GM23338 (cell line): ENCODE results near the gene LMLN. TPM values are rescaled to one million over a fixed set of nuclear protein-coding genes. Genes with fewer than 3 reads are reported as not detected.

ENCODE experiments used
- ATAC-seq: fragments of 200-7000 bp; cut with Tn5 transposase; 3 replicates; pipeline ENCODE4 v1.9.1; 2020
- DNase-seq: peaks from one replicate; pipeline ENCODE4 v3.0.0-alpha.2; 2015; ENCODE audit warnings: low spot score
- H2AFZ ChIP-seq: fragments of 200-600 bp; sonication (generic); 2 replicates; pipeline ENCODE4 v1.8.0; 2016; ENCODE audit warnings: antibody characterized with exemption, mild to moderate bottlenecking, moderate library complexity
- H3F3A ChIP-seq: fragments of 200-600 bp; sonication (generic); replicated peaks from 2 replicates; pipeline ENCODE4 v1.8.0; 2017; ENCODE audit warnings: antibody characterized with exemption, mixed run types, low read depth
- H3K27ac ChIP-seq: fragments of 200-600 bp; sonication (generic); 2 replicates; pipeline ENCODE4 v1.6.1; 2016; ENCODE audit warnings: low read depth
- H3K27me3 ChIP-seq: fragments of 200-600 bp; sonication (generic); 2 replicates; pipeline ENCODE4 v1.8.0; 2016; ENCODE audit warnings: mild to moderate bottlenecking, mixed run types, moderate library complexity; ENCODE audit not compliant: insufficient read depth
- H3K36me3 ChIP-seq: fragments of 200-600 bp; sonication (generic); 2 replicates; pipeline ENCODE4 v1.8.0; 2016; ENCODE audit warnings: mild to moderate bottlenecking; ENCODE audit not compliant: insufficient read depth
- H3K4me1 ChIP-seq: fragments of 200-600 bp; sonication (generic); 2 replicates; pipeline ENCODE4 v1.8.0; 2016; ENCODE audit warnings: mild to moderate bottlenecking, moderate library complexity; ENCODE audit not compliant: insufficient read depth
- H3K4me2 ChIP-seq: fragments of 200-600 bp; sonication (generic); 2 replicates; pipeline ENCODE4 v1.7.1; 2017; ENCODE audit warnings: mixed run types
- H3K4me3 ChIP-seq: fragments of 200-600 bp; sonication (generic); 2 replicates; pipeline ENCODE4 v1.6.1; 2016; ENCODE audit warnings: mixed run types
- H3K79me2 ChIP-seq: fragments of 200-600 bp; sonication (generic); replicated peaks from 2 replicates; pipeline ENCODE4 v1.8.0; 2017; ENCODE audit warnings: mild to moderate bottlenecking; ENCODE audit not compliant: insufficient read depth
- H3K9me2 ChIP-seq: fragments of 200-600 bp; sonication (generic); 2 replicates; pipeline ENCODE4 v1.8.0; 2017; ENCODE audit not compliant: insufficient read depth
- H4K20me1 ChIP-seq: fragments of 200-600 bp; sonication (generic); replicated peaks from 2 replicates; pipeline ENCODE4 v1.8.0; 2017; ENCODE audit warnings: mild to moderate bottlenecking; ENCODE audit not compliant: insufficient read depth
- H3K27ac Mint-ChIP-seq: 2 replicates; pipeline ENCODE4 v1.8.0; 2020; ENCODE audit warnings: inconsistent platforms, mild to moderate bottlenecking, moderate library complexity, mixed read lengths
- H3K27me3 Mint-ChIP-seq: 3 replicates; pipeline ENCODE4 v1.8.0; 2022; ENCODE audit warnings: low read depth, mild to moderate bottlenecking, moderate library complexity, mixed read lengths, inconsistent platforms; ENCODE audit not compliant: insufficient read depth, poor library complexity
- H3K36me3 Mint-ChIP-seq: 3 replicates; pipeline ENCODE4 v1.8.0; 2021; ENCODE audit warnings: low read depth, mild to moderate bottlenecking, inconsistent platforms, moderate library complexity, mixed read lengths
- H3K4me1 Mint-ChIP-seq: 3 replicates; pipeline ENCODE4 v1.8.0; 2020; ENCODE audit warnings: mild to moderate bottlenecking, inconsistent platforms, mixed read lengths
- H3K4me3 Mint-ChIP-seq: 3 replicates; pipeline ENCODE4 v1.8.0; 2021; ENCODE audit warnings: moderate library complexity, mild to moderate bottlenecking, inconsistent platforms, mixed read lengths
- H3K9me3 Mint-ChIP-seq: 3 replicates; pipeline ENCODE4 v1.8.0; 2020; ENCODE audit warnings: moderate library complexity, mild to moderate bottlenecking, inconsistent platforms, mixed read lengths
- CREB1 ChIP-seq: fragments of 250-450 bp; sonication (Bioruptor Pico); IDR thresholded peaks from 2 replicates; pipeline ENCODE4 v1.5.0; 2020; ENCODE audit warnings: low read depth, mild to moderate bottlenecking, moderate library complexity
- CTCF ChIP-seq, 2 experiments: fragments of 200-600 bp in 1 of 2; sonication (generic) in 1 of 2; conservative IDR thresholded peaks; 2 replicates each; pipeline versions ENCODE4 v1.5.1 to v1.6.1; 2016 to 2017; ENCODE audit warnings: antibody characterized with exemption in 2 of 2, low read depth in 2 of 2, mild to moderate bottlenecking in 2 of 2, moderate library complexity in 1 of 2
- ETS1 ChIP-seq: IDR thresholded peaks from 2 replicates; pipeline ENCODE4 v1.6.1; 2016; ENCODE audit warnings: antibody characterized with exemption
- EZH2 ChIP-seq: fragments of 200-600 bp; sonication (generic); IDR thresholded peaks from one replicate; pipeline ENCODE4 v1.8.0; 2017; ENCODE audit warnings: antibody characterized with exemption, mild to moderate bottlenecking, low read depth; ENCODE audit not compliant: unreplicated experiment
- EZH2phosphoT487 ChIP-seq: fragments of 200-600 bp; sonication (generic); IDR thresholded peaks from one replicate; pipeline ENCODE4 v1.8.1; 2018; ENCODE audit warnings: antibody characterized with exemption; ENCODE audit not compliant: unreplicated experiment
- NANOG ChIP-seq: IDR thresholded peaks from 2 replicates; pipeline ENCODE4 v1.6.1; 2016; ENCODE audit warnings: antibody characterized with exemption, borderline replicate concordance
- POLR2AphosphoS5 ChIP-seq: IDR thresholded peaks from 2 replicates; pipeline ENCODE4 v1.6.1; 2016; ENCODE audit warnings: antibody characterized with exemption, low read depth
- REST ChIP-seq: IDR thresholded peaks from one replicate; pipeline ENCODE4 v1.6.1; 2018; ENCODE audit warnings: antibody characterized with exemption; ENCODE audit not compliant: unreplicated experiment
- STAT1 ChIP-seq: IDR thresholded peaks from one replicate; pipeline ENCODE4 v1.6.1; 2016; ENCODE audit warnings: antibody characterized with exemption; ENCODE audit not compliant: unreplicated experiment
- ZNF114 ChIP-seq: fragments of 250-450 bp; sonication (Bioruptor Pico); IDR thresholded peaks from 2 replicates; pipeline ENCODE4 v1.5.0; 2020; ENCODE audit warnings: mild to moderate bottlenecking, moderate library complexity
- ZNF331 ChIP-seq: fragments of 250-450 bp; sonication (Bioruptor Pico); IDR thresholded peaks from 2 replicates; pipeline ENCODE4 v1.5.0; 2020; ENCODE audit warnings: low read depth, mild to moderate bottlenecking, moderate library complexity
- polyA plus RNA-seq: library from polyadenylated mRNA; unstranded; fragments of >200 nt; fragmentation: Nextera tagmentation; extraction: Ambion mirVana; gene quantifications from 2 replicates; pipeline ENCODE4 v1.2.1, GENCODE V29; 2016
- total RNA-seq: library from RNA; depleted of rRNA; stranded (reverse); fragments of >200 nt; shearing (Covaris generic); gene quantifications from 2 replicates; pipeline ENCODE4 v1.2.3, GENCODE V29; 2014

LMLN gene
- total and polyA plus RNA-seq, 2 experiments from 2014 or later, result 2.3 to 4.3 TPM

GRCh38 chr3:197950677-197951061 lies 9.3 kb upstream of the LMLN start (continued):
- no peak for TF ChIP-seq REST
- no peak for TF ChIP-seq STAT1
- no peak for TF ChIP-seq ZNF114 (CRISPR knock-in tag)

GRCh38 chr3:197951392-197951990 lies 8.5 kb upstream of the LMLN start:
- ATAC-seq, result no peak
- H3K36me3 ChIP-seq, result peaks cover 53% of the 10 kb centered on the region
- peaks cover 54% of the 10 kb centered on the region for H3F3A ChIP-seq
- peak overlapping the region; percentile 91 for H3K4me3 ChIP-seq
- H3K27me3 ChIP-seq, result no peaks in the 10 kb centered on the region
- DNase-seq, result no peak
- H3K9me2 ChIP-seq, result no peaks in the 10 kb centered on the region
- TF ChIP-seq ZNF114 (CRISPR knock-in tag) (no peak), ZNF331 (CRISPR knock-in tag) (no peak), ETS1 (no peak), EZH2phosphoT487 (no peak), NANOG (no peak), STAT1 (no peak), CREB1 (no peak), CTCF (conservative IDR thresholded peaks at IDR 0.05; ENCODE audit: low read depth in 2 of 2) (no peak), POLR2AphosphoS5 (no peak), REST (no peak), EZH2 (no peak)
- peaks cover 31% of the 10 kb centered on the region for H4K20me1 ChIP-seq
- H3K79me2 ChIP-seq, result peaks cover 37% of the 10 kb centered on the region
- peaks cover 68% of the 10 kb centered on the region for H3K36me3 Mint-ChIP-seq
- H3K4me2 ChIP-seq, result peak overlapping the region; percentile 82
- peaks cover 23% of the 10 kb centered on the region for H3K4me1 Mint-ChIP-seq
- H3K27ac ChIP-seq, result peak overlapping the region; percentile 96
- H3K9me3 Mint-ChIP-seq, result no peaks in the 10 kb centered on the region
- H3K4me1 ChIP-seq, result peaks cover 15% of the 10 kb centered on the region
- H3K27ac Mint-ChIP-seq, result peak overlapping the region; percentile 100
- H3K4me3 Mint-ChIP-seq, result peak overlapping the region; percentile 98
- H2AFZ ChIP-seq, result no peak overlapping the region
- H3K27me3 Mint-ChIP-seq, result peaks cover 21% of the 10 kb centered on the region
